Kidney (tissue), 14 donors: Measurements from ENCODE around the gene CFAP74. TPM values are rescaled to one million over a fixed set of nuclear protein-coding genes. Genes with fewer than 3 reads are reported as not detected.

Experiments used
- DNase-seq, 5 donors: peaks; one replicate each; pipeline ENCODE4 v3.0.0-alpha.2; 2013 to 2020
- FAIRE-seq: peaks from 2 replicates; lab custom pipeline; 2012; peaks lifted over from hg19 to GRCh38; lab: Jason Lieb, UNC
- H3K27ac ChIP-seq, 2 donors: one replicate each; pipeline ENCODE4 v1.7.0; 2013; ENCODE audit warnings: low read depth in 2 of 2, low read length in 2 of 2, inconsistent platforms in 1 of 2
- H3K27me3 ChIP-seq: one replicate; pipeline ENCODE4 v1.7.1; 2013; ENCODE audit warnings: low read length, inconsistent platforms; ENCODE audit not compliant: control insufficient read depth, insufficient read depth
- H3K36me3 ChIP-seq, 3 donors: one replicate each; pipeline versions ENCODE4 v1.7.0 to v1.7.1; 2013; ENCODE audit warnings: low read length in 3 of 3, control low read depth in 1 of 3, inconsistent platforms in 1 of 3; ENCODE audit not compliant: insufficient read depth in 3 of 3, control insufficient read depth in 2 of 3
- H3K4me1 ChIP-seq, 3 donors: one replicate each; pipeline versions ENCODE4 v1.7.0 to v1.7.1; 2013; ENCODE audit warnings: low read length in 3 of 3, inconsistent platforms in 1 of 3, low read depth in 1 of 3; ENCODE audit not compliant: control insufficient read depth in 2 of 3, insufficient read depth in 2 of 3
- H3K4me3 ChIP-seq, 3 donors: one replicate each; pipeline versions ENCODE4 v1.7.0 to v1.8.1; 2013; ENCODE audit warnings: low read length in 3 of 3, control low read depth in 1 of 3, inconsistent platforms in 1 of 3
- H3K9ac ChIP-seq, 3 donors: one replicate each; pipeline versions ENCODE4 v1.7.0 to v1.7.1; 2013; ENCODE audit warnings: low read length in 3 of 3, control low read depth in 1 of 3, inconsistent platforms in 1 of 3
- H3K9me3 ChIP-seq, 3 donors: one replicate each; pipeline versions ENCODE4 v1.7.0 to v1.7.1; 2013; ENCODE audit warnings: low read length in 3 of 3, control low read depth in 1 of 3, inconsistent platforms in 1 of 3; ENCODE audit not compliant: control insufficient read depth in 2 of 3, insufficient read depth in 1 of 3
- intact Hi-C: fragments of 100-400 bp; cut with DNase I; formaldehyde crosslinking; loops from one replicate; pipeline ENCODE4 v1.11.1; 2022
- polyA plus RNA-seq: library from polyadenylated mRNA; stranded (reverse); fragments of 350-450 nt; fragmentation: Illumina TruSeq; extraction: RNeasy Lipid Tissue Mini Kit (QIAGEN cat#74804); gene quantifications from one replicate; pipeline ENCODE4 v1.2.3, GENCODE V29; 2014; ENCODE audit warnings: low read depth, low replicate concordance; ENCODE audit not compliant: insufficient read depth
- total RNA-seq: library from RNA; stranded (reverse); fragmentation: NEBNext Ultra II Directional; extraction: Animal tissue kit (Norgen Biotek cat#: 25700); gene quantifications from one replicate; pipeline ENCODE4 v1.2.1, GENCODE V29; 2021
- TF ChIP-seq, protein P1 (sequence below): IDR thresholded peaks from 3 replicates; pipeline ENCODE4 v1.5.1; 2012; ENCODE audit warnings: mild to moderate bottlenecking, moderate library complexity, borderline replicate concordance; ENCODE audit not compliant: insufficient read depth; ENCODE audit errors: extremely low read depth
- donor health status: control.
- donor health status: control.
- donor health status: control.
- donor health status: control.
- donor health status: control.
- donor health status: DM: yes; HTN: yes; CAD: no.
- donor health status: Normal renal cell carcinoma (clear cell type).

CFAP74 gene
- total and polyA plus RNA-seq, 2 donors from 2014 or later, result not detected

DNA sequence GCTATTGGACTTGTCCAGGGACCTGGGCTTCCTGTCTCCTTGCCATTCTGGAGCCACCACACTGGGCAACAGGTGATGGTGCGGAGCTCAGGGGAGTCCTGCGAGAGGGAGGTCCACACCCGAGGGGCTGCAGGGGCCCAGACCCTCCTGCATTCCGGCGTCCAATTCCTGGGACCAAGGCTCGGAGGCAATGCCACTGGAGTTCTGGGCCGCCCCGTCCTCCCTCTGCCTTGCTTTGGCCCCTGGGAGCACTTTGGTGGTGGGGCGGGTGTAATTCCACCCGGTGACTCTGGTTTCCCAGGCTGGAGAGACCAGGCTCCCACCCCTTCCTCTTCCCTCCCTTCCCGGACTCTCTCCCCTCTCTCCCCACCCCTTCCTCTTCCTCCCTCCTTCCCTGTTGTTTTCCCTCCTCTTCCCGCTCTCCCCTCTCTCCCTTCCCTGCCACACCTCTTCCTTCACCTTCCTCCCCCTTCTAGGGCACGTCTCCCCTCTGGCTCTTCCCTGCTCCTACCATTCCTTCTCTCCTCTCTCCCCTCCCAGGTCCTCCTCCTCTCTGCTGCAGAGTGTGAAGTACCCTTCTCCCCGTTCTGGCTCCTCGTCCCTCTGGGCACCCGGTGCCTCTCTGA is 48.6 kb upstream of the CFAP74 start:
- DNase-seq, result peak in 1 of 5 donors; percentile 51
- intact Hi-C loops, result no loop called here
- TF ChIP-seq, protein P1, sequence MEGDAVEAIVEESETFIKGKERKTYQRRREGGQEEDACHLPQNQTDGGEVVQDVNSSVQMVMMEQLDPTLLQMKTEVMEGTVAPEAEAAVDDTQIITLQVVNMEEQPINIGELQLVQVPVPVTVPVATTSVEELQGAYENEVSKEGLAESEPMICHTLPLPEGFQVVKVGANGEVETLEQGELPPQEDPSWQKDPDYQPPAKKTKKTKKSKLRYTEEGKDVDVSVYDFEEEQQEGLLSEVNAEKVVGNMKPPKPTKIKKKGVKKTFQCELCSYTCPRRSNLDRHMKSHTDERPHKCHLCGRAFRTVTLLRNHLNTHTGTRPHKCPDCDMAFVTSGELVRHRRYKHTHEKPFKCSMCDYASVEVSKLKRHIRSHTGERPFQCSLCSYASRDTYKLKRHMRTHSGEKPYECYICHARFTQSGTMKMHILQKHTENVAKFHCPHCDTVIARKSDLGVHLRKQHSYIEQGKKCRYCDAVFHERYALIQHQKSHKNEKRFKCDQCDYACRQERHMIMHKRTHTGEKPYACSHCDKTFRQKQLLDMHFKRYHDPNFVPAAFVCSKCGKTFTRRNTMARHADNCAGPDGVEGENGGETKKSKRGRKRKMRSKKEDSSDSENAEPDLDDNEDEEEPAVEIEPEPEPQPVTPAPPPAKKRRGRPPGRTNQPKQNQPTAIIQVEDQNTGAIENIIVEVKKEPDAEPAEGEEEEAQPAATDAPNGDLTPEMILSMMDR, result no peak
- Histone ChIP-seq H3K27me3 (peaks cover 2% of the 10 kb centered on the region), H3K4me1 (peaks cover 0 to 11% (median 5%) of the 10 kb centered on the region in 3 donors), H3K9ac (no peak overlapping the region), H3K27ac (no peak overlapping the region), H3K4me3 (peak overlapping the region in 2 of 3 donors; percentile 24 to 68), H3K9me3 (no peaks in the 10 kb centered on the region), H3K36me3 (peaks cover 0 to 2% (median 0%) of the 10 kb centered on the region in 3 donors)
- FAIRE-seq, result no peak

DNA sequence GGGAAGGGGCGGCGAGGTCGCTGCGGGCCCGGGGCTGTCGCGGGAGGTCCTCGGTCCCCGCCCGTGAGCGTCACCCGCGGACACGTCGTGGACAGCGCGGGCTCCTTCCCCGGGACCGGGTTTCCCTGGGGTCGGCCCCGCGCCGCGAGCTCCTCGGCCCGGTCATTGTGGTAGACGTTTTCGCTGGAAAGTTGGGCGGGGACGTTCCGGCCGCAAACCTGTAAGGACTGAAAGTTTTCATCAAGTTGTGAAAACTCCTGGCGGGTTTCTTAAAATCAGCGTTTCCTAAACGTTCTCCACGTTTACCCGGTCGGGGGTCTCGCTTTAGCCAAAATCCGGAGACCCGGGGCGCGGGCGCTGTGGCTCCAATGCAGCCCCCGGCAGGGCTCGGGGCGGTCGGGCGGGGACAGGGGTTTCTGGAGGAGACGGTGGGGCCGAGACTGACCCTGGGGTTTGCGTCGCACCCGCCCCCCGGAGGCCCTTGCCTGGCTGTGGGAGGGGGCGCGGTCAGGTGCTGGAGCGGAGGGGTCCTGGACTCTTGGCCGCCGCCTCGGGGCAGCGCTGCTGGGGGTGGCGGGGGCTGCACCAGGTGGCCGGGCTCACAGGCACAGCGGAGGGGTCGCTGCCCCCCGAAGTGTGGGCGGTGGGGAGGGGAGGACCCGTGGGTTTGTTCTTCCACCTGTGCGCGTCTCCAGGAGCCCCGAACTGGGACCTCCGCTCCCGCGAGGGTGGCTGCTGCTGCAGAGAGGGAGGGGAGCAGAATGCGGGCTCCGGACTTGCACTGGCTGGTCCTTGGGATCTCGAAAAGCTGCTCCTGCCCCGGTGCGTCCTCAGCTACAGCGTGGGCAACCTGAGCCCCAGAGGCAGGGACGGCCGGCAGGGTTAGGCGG is 47.5 kb upstream of the CFAP74 start:
- DNase-seq, result peak in 4 of 5 donors; percentile 37 to 76 (median 48)
- peak overlapping the region in 1 of 3 donors; percentile 65 for H3K9ac ChIP-seq
- intact Hi-C loops, result no loop called here
- no peak overlapping the region for H3K27ac ChIP-seq
- TF ChIP-seq, protein P1, result no peak
- H3K9me3 ChIP-seq, result no peaks in the 10 kb centered on the region
- H3K36me3 ChIP-seq, result peaks cover 0 to 2% (median 0%) of the 10 kb centered on the region in 3 donors
- H3K4me1 ChIP-seq, result peaks cover 0 to 11% (median 5%) of the 10 kb centered on the region in 3 donors
- no peak for FAIRE-seq
- H3K27me3 ChIP-seq, result peaks cover 2% of the 10 kb centered on the region
- H3K4me3 ChIP-seq, result peak overlapping the region; percentile 3 to 68 (median 3)

DNA sequence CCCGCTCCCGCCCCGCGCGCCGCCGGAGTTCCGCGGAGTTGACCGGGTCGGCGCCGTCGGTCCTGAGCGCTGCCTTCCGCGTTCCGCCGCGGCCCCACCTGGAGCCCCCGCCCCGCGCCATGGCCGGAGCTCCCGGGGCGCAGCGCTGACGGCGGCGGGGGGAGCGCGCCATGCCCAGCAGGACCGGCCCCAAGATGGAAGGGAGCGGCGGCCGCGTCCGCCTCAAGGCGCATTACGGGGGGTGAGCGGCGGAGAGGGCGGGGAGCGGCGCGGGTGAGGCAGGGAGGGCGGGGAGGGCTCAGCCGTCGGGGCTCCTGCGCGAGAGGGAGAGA is 46.8 kb upstream of the CFAP74 start:
- intact Hi-C loops, result no loop called here
- Histone ChIP-seq H3K27me3 (peaks cover 2% of the 10 kb centered on the region), H3K27ac (peak overlapping the region in 1 of 2 donors; percentile 43), H3K9ac (peak overlapping the region in 1 of 3 donors; percentile 65), H3K9me3 (no peaks in the 10 kb centered on the region), H3K4me1 (peaks cover 1 to 17% (median 5%) of the 10 kb centered on the region in 3 donors), H3K4me3 (peak overlapping the region in 1 of 3 donors; percentile 68), H3K36me3 (no peaks in the 10 kb centered on the region)
- FAIRE-seq (no peak), DNase-seq (peak in 1 of 5 donors; percentile 52)
- TF ChIP-seq, protein P1, result no peak
